ENCODE data around the gene TMEM126B. TPM values are rescaled to one million over a fixed set of nuclear protein-coding genes. Genes with fewer than 3 reads are reported as not detected.

Gene TMEM126B
- 34.4 TPM for total RNA-seq

DNA sequence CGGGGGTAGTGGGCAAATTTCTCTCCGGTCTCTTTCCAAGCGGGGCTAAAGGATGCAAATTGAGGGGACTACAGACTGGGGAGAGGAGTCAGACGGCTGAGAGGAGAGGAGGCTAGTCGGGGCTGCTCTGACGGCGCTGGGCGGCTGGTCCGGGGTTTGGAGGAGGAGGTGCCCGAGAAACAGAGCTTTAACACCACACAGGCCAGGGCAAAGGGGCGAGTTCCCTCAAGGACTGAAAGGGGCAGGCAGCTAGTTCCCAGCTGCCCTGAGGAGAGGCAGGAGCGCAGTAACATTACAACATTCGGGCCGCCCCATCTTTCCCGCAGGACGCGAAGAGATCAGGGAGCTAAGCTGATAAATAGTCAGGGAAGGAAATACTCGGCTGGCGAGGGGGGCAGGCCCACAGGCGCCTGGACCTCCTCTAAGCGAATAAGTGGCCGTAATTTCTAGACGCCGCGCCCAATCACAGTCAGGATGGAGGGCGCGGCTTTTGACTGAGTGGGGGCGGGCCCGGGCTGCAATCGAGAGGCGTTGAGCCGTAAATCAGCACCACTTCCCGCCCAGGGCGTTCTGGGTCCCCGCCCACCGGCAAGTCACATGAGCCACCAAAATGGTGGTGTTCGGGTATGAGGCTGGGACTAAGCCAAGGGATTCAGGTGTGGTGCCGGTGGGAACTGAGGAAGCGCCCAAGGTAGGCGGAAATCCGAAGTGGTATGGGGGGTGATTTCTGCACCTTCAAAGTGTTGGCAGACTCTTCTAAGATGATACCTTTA lies at the start of gene TMEM126B:
Gene TMEM126B (plus strand): TSS at position 596 of the 773 bp plus-strand sequence. CDS start 15 bp downstream, at position 611.

GRCh38 chr11:85627332-85627997 lies 928 bp upstream of the TMEM126B start, which contains the start of gene DLG2:
Gene DLG2 (minus strand): TSS chr11:85627344.

GRCh38 chr11:85647604-85648299 lies 19.4 kb downstream of the TMEM126B start, which contains the start of gene TMEM126A:
Gene TMEM126A (plus strand): TSS chr11:85647967. CDS start chr11:85650256, 2,289 bp downstream.

DNA sequence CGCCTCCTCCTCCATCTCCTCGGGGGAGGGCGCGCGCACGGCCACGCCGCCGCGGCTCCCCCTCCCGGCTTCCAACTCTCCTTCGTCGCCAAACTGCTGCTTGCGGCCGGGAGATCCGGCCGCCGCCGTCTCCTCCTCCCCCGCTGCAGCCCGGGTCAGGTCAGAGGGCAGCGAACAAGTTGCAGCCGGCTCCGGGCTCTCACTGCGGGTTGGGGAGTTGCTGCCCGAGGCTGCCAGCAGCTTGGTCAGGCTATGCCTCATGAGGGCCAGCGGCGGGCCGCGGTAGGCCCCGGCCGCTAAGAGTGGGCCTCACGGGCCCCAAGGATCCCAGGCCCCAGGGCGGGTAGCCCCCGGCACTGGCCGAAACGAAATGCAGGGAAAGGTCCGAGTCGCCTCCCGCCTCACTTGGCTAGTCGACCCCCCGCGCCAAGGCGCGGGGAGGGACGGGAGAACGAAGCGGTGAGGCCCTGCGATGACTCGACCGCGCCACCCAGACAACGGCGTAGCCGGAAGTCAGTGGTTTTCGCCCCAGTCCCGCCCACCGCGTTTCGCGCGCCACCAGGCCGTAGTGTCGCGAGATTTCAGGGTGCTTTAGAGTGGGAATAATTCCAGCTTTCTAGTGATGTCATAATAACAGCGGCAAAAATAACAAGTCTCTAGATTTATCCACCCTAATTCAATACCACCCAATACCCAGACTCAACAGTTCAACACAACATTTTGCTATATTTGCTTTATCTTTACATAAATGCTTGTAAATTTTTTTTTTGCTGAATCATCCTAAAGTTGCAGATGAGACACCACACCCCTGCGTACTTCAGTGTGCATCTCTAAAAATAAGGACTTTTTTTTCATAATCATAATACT lies 36.5 kb downstream of the TMEM126B start, which contains the start of gene CREBZF:
Gene CREBZF (minus strand): TSS at position 515 of the 867 bp plus-strand sequence. CDS start 254 bp downstream, at position 261.

DNA sequence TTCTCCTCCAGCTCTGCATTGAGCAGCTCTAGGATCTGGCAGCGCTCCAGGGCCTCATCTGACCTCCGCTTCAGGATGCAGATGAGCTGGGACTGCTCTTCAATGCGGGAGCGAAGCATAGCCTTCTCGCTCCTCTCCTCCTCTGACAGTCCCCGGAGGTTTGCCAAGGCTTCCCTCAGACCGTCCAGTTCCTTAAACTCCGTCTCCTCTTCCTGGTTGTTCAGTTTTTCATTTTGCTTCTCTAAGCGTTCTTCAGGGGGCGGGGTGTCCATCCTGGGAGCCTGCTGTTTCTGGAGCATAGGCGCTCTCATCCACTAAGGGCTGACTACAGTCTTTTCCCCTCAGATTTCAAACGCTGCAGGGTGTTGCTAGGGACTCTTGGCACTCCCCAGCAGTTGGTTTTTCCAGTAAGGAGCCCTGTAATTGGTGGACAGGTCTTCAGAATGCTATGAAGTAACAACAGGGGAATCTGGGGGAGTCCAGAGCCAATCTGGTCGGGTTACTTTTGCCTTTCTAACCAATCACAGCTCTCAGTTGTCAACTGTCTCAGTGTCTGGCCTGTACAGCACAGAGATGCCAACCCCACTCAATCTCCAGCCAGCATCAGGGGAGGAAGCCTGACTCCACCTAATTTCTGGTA lies 57.5 kb downstream of the TMEM126B start, which contains the start of gene CCDC89:
Gene CCDC89 (minus strand): TSS at position 376 of the 640 bp plus-strand sequence. CDS start 65 bp downstream, at position 311.

Other genes starting within 250 kb of the TMEM126B start
- gene DLG2, start 1.2 kb upstream of the TMEM126B start, total RNA-seq: 21.3 TPM
- gene TMEM126A, start 19.4 kb downstream of the TMEM126B start, total RNA-seq: 16.6 TPM
- 96.7 TPM for gene CREBZF, start 36.5 kb downstream of the TMEM126B start, total RNA-seq
- 3.7 TPM for gene CCDC89, start 57.6 kb downstream of the TMEM126B start, total RNA-seq
- gene SYTL2, start 182.5 kb downstream of the TMEM126B start, total RNA-seq: 81.9 TPM
- gene CCDC83, start 226.8 kb downstream of the TMEM126B start, total RNA-seq: not detected

All from metanephros (tissue), 1 donor.